Activated T-helper 1 cell treated with Interleukin-2 at 50 U/mL for 16 hours (primary cell): ENCODE measurements around the gene FSTL5.

Experiments used
- DNase-seq: peaks from one replicate; pipeline ENCODE4 v3.0.0-alpha.2; 2020; ENCODE audit warnings: low read depth

The FSTL5 gene

DNA sequence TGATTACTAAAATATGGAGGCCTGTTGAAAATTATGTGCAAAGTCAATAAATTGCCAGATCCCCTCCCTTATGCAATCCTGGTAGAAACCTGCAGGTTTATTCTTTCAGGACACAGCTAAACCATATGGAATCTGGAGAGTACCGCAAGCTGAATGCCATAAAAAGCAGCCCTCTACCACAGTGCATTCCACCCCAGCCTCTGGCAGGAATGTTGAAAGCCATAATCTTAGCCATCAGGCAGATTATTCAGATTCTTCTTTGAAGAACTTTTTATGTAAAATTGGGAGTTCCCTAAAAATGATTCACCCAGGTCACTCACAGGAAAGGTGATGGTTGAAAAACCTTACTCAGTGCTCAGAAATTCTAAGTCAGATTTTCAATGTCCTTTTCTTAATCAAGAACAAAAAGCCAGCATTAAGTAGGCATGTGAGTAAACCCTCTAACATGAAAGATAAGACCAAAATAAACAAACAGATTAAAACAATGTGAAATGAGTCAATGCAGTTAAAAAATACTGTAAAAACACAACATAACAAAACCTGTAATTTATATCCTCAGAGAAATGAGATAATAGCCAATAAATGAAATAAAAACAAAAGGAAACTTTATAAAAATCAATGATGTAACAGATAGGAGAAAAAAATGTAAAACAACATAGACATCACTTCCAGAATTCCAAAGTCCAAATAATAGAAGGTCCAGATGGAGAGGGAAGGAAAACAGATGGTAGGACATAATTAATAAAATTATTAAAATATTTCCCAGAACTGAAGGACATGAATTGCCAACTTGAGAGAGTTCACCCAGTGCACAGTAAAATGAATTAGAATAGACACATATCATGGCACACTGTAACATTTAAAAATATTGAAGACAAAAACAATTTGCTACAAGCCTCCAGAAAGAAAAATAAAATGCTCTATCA lies 226.9 kb downstream of the FSTL5 start:
- no peak for DNase-seq

DNA sequence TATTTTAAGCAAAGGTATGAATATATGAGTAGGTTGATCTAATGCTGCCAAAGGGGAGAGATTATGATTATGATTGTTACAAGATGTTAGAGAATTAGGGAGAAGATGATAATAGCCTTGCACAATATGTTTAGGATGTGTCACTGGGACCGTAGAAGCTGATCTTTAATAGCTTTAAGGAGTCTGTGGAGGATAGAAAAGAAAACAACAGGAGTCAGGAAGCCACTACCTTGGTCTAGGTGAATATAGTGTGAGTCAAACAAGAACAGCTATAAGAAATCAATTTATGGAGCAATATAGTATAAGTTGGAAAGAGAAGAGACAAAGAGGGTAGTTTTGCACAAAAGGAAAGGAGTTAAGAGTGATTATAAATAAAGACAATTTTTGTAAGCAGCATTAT lies 232.7 kb downstream of the FSTL5 start:
- no peak for DNase-seq

DNA sequence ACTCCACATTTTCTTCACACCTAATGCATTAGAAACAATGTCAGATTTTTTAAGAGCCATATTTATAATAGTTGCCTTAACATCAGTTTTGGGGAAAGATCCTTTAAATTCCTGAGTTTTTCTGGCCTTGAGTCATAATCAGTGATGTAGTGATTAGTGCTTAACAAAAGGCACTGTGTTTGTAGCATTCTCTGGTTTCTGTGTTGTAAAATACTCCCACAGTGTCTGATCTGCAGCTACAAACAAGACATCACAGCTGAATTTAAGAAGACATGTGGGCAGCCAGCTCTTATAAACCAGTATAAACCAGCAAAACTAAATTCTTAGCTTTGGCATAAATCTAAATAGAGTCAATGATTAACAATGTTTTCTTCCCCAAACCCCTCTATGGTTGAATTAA lies 233.8 kb downstream of the FSTL5 start:
- no peak for DNase-seq

DNA sequence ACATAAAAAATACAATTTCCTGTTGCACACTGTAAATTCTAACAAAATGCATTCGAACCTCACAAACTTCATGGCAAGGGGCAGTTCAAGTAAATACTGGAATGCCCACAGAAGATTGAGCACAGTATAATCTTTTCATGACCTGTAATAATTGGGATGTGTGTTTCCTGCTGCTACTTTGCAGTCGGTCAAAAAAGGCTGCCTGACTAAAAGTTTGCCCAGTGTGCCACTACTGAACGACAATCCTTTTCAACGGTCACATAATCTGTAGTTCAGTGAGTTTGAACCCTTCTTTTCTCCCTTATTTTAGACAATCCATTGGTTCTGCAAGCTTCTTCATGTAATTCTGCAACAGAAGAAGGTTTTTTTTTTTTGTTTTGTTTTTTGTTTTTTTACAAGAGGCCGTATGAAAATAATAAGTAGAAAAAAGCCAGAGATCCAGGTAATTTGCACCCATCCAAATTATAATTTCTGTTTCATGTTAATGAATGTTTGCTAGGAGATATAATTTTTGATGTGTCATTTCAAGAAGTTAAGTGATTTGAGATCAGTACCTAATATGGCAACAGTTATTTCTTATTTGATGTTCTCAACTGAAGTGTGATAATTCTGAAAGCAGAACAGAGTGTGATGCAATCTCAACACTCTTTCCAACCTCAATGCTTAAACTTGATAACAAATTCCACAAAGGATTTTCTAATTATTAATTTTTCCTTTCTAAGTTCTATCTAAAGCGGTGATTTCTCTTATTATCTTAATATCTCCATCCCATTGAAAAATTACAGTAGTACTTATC lies 237.6 kb downstream of the FSTL5 start:
- no peak for DNase-seq

DNA sequence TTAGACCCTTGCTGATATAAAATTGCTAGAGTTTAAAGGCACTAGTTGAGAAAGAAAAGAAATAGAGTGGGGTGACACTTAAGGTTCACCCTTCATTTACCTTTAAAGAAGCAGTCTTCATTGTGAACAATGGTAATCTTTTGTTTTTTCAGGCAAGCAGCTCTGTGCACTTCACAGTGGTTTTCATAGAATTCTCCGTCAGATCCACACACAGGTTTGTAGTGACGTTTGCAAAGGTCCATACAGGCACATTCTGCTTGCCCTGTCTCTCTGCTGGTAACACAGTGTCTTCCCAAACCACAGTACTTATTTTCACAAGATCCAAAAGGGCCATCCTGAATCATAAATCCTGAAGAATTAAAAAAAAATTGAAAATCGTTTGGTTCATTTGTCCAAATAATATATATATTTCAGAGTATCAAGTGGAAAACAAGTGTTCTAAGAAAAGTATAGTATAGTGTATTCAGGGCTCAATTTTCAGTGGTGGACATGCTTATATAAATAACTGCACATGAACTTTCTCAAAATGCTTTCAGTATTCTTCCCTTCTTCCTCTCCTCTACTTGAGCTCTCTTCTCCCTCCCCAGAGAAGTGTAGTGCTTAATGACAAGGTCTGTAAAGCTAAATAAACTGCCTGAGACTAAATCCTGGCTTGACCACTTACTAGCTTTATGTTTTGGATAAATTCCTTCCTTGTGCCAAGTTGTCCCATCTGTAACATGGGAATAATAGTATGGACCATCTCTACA lies 243.3 kb downstream of the FSTL5 start:
- no peak for DNase-seq

DNA sequence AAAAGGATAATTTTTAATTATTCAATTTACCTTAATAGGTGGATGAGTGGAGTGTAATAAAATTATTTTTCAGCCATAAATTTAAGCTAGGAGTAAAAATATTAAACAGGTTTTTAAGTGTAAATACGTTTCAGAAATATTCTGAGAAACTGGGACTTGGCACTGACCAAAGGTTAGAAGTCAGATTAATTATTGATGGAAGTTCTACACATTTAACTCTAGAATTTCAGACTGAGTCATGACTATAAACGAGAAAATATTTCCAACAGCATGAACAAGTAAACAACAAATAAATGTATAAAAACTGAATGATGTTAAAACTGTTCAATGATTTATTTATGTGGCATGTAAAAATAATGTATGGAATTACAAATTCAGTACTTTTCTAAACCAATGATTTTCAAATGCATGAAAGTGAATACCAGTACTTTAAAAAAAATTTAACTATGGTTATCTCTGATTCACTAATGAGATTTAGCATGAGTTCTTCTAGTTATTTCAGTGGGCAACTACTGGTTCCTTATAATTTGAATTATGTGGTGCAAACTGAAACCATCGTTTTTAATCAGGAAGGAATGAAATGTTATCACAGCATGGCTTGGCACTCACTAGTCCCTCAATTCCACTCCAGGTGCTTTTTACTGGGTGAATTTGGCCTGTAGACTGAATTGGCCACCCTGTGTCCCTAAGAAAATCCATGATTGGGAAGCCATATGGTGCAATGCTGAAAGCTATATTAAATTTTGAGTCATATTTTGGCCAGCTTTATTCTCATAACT lies 244.2 kb downstream of the FSTL5 start:
- DNase-seq = no peak

DNA sequence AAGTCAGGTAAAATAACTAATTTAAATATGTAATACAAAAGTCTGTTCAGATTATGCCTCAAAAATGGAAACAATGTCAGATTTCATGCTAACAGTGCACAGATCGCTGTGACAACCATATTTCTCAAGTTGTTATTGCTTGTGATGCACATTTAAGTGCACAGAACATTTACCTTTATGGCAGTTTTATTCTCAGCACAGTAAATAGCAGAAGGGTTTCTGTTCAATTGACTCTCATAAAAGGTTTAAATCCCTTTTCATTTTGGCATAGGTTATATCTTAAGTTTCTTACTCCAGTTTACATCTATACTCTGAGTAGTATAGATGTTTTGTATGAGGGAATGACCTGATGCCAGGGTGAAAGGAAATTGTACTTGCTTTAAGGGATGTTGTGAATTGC lies 247.8 kb downstream of the FSTL5 start:
- DNase-seq = no peak

DNA sequence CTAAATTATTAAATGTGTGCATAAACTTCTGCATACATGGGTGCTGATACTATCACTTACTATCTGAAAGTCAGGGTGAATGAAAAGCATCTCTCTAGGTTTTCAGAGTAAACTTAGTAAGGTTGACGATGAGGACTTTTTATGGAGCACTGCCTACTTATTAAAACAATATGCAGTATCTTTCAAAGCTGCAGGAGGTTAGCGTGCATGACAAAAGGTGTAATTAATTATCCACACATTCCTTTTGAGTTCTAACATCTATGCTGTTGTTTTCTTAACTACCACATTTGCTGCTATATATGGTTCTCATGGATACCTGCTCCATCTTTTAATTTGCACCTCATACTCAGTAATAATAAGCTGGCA lies 256.2 kb downstream of the FSTL5 start:
- no peak for DNase-seq

DNA sequence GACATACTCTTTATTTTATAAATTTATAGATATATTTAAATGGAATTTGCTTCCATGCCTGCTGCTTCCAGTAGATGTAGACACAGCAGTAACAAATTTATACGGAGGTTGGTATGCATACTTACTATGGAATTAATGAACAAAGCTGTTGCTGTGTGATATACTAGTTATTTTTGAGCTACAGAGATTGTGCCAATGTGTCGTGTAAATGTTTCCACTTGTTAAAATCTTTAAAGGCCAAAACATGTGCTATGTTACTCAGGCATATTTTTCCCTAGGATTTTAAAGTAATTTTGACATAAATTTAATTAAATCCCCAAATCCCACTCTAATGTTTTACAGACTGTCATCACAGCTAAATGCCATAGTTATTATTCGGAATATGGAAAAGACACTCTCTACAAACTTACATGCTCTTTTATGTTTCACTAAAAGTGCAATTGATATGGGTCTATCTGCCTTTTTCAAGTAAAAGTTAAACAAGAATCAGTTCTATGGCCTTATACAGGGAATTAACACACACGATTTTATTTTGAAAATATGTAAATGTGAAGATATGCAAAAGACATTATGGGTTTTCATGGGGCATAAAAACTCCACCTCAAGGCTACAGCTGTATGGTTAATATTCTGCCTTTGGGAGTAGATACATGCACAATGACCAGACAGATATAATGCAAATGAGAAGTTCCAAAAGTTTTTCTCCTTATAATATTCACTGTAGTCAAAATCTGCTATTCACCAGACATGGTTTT lies 256.8 kb downstream of the FSTL5 start:
- DNase-seq = no peak

DNA sequence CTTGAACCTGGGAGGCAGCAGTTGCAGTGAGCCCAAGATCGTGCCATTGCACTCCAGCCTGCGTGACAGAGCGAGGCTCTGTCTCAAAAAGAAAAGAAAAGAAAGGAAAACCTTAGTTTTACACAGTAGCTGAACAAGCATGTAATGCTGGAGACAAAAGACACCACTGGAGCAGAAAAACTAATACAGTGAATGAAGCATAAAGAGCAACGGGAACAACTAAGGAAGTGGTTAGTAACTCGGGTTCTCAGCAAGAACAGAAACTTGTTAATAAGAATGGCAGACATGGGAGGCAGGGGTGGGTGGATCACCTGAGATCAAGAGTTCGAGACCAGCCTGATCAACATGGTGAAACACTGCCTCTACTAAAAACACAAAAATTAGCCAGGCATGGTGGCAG lies 263.7 kb downstream of the FSTL5 start:
- DNase-seq = no peak

DNA sequence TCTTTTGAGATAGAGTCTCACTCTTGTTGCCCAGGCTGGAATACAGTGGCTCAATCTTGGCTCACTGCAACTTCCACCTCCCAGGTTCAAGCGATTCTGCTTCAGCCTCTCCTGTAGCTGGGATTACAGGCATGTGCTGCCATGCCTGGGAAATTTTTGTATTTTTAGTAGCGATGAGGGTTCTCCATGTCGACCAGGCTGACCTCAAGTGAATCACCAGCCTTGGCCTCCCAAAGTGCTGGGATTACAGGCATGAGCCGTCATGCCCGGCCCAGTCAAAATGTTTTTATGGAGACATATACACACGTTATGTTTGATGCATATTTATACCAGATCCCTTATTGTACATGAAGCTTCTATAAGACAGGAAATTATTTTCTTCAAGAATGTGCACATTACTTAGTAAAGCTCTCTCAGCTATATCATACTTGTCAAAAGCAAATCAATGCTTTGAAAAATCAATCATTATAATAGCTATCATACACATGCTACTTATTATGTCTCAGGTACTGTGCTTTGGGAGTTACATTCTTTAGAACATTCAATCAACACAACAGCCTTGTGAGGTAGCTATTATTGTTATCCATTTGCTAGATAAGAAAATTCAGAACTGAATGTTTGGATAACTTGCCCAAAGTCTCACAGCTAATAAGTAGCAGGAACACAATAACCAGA lies 269.2 kb downstream of the FSTL5 start:
- DNase-seq = no peak

DNA sequence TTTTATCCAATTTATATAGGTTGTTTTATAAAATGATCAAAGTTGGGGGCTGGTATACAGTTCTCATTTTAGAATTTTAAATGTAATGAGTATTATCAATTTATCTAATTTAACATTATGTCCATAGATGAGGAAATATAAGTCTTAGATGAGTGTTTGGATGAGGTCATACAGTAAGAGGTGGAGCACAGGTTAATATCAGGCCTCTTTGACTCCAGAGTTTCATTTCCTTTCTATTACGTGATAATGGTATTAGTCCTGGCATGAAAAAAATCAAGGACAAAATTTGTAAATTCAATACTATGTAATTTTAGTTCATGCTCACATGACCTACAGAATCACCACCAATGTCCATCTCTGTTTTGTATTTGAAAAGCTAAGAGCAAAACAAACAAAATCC lies 269.8 kb downstream of the FSTL5 start:
- DNase-seq = no peak

DNA sequence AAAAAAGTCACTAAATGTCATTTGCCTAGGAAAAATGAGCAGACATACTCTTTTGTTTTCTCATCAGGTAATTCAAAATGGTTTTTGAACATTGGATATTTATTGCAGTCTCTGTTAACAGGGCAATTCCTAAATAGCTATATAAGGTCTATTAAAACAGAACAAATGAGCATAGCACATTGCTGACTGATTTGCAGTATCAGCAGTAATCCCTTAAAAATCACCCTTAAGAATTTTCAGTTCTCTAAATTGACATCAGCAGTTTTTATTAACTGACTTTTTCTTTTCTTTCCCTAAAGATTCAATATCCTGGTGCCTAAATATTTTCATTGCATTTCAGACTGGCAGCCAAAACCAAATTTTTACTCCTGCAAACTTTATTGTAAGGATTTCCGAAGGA lies 270.2 kb downstream of the FSTL5 start:
- no peak for DNase-seq

DNA sequence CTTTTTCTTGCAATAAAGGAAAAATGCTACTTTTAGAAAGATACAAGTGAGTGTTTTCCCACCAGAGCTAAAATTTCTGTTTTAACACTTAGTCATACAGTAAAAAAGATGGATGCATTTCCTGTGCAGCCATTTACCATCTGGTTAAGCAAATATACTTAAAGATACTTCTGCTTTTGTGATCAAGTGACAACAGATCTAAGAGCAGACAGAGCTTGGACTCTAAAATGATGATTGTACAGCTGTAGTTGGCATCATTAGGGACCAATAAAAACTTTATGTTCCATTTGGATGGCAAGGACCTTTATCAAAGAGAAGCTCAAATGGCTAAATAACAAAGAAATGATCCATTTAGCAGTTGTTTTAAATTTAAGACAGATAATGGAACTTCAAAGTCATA lies 270.8 kb downstream of the FSTL5 start:
- no peak for DNase-seq

DNA sequence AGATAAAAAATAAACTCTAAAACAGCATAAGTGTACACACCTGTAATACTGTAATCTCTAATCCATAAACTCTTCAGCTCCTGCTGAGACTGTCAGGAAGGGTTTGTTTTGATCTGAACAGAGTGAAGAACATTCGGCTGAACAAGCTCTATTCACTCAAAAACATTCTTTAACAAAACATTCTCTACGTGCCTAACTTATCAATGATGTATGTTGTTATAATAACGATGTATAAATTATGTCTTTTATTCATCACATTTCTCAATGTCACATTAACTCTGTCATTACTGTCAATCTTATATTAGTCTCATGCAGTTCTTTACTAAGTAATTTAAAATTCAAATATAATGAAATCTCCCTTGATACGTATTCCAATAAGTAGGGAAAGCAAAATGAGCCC lies 280.6 kb downstream of the FSTL5 start:
- DNase-seq = no peak

DNA sequence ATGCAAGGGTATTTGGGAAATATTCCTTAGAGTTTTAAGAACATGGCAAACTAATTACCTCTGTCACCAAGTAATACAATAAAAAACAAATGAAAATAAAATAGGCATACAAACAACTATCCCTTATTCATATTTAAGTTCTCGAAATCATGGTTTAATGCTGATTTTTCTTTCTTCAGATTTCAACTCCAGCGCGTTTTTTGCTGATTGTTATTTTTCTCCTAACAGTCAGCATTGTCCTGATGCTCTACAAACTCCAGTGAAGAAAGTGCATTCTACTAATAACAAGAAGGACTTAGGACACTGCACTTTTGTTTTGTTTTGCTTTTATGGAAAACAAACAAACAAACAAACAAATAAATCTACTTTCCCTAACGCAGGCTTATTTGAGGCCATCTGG lies 282.4 kb downstream of the FSTL5 start:
- DNase-seq = no peak

DNA sequence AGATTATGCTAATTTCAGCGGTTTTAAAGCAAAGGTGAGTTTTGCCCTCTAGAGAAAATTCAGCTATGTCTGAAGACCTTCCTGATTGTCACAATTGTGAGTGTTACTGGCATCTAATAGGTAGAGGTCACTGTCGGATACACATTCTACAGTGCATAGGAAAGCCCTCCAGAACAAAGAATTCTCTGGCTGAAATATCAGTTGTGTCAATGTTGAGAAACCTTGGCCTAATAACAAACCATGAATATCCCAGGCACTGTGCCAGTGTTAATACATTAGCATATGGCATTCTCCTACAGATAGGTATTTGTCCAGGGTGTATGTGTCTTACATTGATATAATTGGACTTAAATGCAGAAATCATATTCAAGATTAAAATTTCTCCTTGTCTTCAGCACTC lies 294.3 kb downstream of the FSTL5 start:
- no peak for DNase-seq

DNA sequence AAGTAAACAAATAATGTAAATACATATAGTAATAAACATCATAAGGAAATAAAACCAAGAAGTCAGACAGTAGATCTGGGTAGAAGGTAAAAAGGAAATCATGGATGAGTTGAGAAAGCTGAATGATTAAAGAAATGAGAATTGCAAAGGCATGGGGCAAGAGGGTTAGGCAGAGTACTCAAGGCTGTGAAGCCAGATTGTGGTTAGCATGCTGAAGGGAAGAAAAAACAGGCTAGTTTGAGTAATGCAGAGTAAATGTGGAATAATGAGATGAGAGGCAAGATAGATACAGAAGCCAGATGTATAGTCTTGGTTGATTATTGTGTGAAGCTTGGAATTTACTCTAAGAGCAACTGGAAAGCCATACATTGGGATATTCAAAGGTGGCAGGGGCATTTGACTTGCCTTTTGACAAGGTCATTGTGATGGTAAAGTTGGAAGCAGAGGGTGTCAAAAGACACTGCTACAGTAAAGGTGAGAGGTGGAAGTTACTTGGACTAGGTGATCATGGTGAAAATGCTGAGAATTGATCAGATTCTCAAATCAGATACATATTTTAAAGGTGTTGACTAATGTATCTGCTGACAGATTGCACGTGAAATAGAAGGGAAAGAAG lies 307.0 kb downstream of the FSTL5 start:
- no peak for DNase-seq

DNA sequence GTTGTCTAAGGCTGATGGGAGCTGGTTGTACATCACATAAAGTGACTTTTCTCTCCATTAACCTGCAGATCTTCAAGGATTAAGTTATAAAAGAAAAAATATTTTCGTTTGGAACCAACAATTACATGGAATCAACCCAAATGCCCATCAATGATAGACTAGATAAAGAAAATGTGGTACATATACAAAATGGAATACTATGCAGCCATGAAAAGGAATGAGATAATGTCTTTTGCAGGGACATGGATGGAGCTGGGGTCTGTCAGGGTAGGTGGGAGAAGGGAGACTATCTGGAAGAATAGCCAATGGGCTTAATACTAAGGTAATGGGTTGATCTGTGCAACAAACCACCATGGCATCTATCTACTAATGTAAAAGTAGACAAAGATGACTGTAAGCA lies 313.2 kb downstream of the FSTL5 start:
- DNase-seq = no peak

DNA sequence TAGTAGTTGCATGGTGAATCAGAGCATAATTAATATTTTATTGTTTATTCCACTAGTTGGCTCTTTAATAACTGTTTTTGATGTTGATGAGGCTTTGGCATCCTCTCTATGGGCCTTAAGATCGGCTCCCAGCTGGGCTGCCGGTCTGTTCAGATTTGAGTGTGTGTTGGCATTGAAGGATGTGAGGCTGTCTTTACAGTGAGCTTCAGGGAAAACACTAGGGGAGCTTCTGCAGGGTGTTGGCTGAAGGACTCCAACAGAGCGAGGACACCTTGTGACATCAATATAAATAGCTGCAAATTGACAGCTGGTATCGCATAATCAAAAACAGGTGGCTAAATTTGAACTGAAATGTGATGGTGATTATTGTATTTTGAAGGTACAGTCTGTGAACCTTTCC lies 322.0 kb downstream of the FSTL5 start:
- DNase-seq = no peak
